Nephron (organoid): ENCODE data around the gene FLT3LG.
A peak's percentile ranks its signal among the peaks of the same experiment; 100 is the strongest.

Source experiments
- H3K27ac Mint-ChIP-seq, 3 experiments: 2 replicates each; pipeline ENCODE4 v1.8.0; 2020; ENCODE audit warnings: mixed read lengths in 3 of 3, mild to moderate bottlenecking in 2 of 3, moderate library complexity in 1 of 3
- H3K27me3 Mint-ChIP-seq: 2 replicates; pipeline ENCODE4 v1.8.0; 2021; ENCODE audit warnings: low read depth, mild to moderate bottlenecking, moderate library complexity, mixed read lengths
- H3K36me3 Mint-ChIP-seq: 2 replicates; pipeline ENCODE4 v1.8.0; 2020; ENCODE audit warnings: low read depth, mixed read lengths
- H3K4me1 Mint-ChIP-seq: 2 replicates; pipeline ENCODE4 v1.8.0; 2020; ENCODE audit warnings: mixed read lengths
- H3K4me3 Mint-ChIP-seq, 3 experiments: 2 replicates each; pipeline ENCODE4 v1.8.0; 2020; ENCODE audit warnings: mild to moderate bottlenecking in 3 of 3, mixed read lengths in 3 of 3, moderate library complexity in 2 of 3
- H3K9me3 Mint-ChIP-seq: 2 replicates; pipeline ENCODE4 v1.8.0; 2020; ENCODE audit warnings: mixed read lengths
- TF ChIP-seq, protein P1 (sequence below), 3 experiments: fragments of 200-600 bp; sonication (generic); IDR thresholded peaks; one replicate each; pipeline ENCODE4 v1.5.0; 2021; ENCODE audit warnings: antibody characterized with exemption in 3 of 3; ENCODE audit not compliant: unreplicated experiment in 3 of 3

Gene FLT3LG

DNA sequence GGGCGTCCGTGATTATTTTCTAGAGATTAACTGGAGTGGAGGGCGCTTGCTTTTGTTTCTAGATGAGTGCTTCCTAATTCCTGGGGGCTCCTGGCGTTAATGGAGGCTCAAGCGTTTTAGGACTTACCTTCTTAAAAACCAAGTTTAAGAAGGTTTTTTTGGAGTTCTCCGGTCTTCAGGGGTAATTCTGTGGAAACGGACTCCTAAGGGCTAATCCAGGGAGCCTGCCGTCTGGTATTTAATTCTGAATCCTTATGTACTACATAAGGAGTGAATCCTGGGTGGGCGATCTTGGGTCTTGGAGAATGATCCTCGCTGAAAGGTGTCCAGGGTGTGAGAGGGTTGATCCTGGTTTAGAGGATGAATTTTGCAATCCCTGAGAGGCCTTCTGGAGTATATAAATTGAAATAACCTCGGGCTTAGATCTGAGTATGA lies 22.6 kb downstream of the FLT3LG start:
- Mint-ChIP-seq H3K27ac (peak overlapping the region; percentile 93 to 98 (median 95)), H3K4me3 (peak overlapping the region; percentile 98 to 99 (median 98)), H3K36me3 (peaks cover 40% of the 10 kb centered on the region), H3K9me3 (no peaks in the 10 kb centered on the region), H3K27me3 (no peaks in the 10 kb centered on the region), H3K4me1 (peaks cover 21% of the 10 kb centered on the region)
- TF ChIP-seq, protein P1, sequence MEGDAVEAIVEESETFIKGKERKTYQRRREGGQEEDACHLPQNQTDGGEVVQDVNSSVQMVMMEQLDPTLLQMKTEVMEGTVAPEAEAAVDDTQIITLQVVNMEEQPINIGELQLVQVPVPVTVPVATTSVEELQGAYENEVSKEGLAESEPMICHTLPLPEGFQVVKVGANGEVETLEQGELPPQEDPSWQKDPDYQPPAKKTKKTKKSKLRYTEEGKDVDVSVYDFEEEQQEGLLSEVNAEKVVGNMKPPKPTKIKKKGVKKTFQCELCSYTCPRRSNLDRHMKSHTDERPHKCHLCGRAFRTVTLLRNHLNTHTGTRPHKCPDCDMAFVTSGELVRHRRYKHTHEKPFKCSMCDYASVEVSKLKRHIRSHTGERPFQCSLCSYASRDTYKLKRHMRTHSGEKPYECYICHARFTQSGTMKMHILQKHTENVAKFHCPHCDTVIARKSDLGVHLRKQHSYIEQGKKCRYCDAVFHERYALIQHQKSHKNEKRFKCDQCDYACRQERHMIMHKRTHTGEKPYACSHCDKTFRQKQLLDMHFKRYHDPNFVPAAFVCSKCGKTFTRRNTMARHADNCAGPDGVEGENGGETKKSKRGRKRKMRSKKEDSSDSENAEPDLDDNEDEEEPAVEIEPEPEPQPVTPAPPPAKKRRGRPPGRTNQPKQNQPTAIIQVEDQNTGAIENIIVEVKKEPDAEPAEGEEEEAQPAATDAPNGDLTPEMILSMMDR (IDR thresholded peaks at IDR 0.05; ENCODE audit: unreplicated experiment in 3 of 3), result no peak

- Mint-ChIP-seq H3K27ac (peak overlapping the region; percentile 93 to 98 (median 95)), H3K4me3 (peak overlapping the region; percentile 98 to 99 (median 98)), H3K36me3 (peaks cover 34% of the 10 kb centered on the region), H3K4me1 (peaks cover 21% of the 10 kb centered on the region), H3K27me3 (no peaks in the 10 kb centered on the region), H3K9me3 (no peaks in the 10 kb centered on the region)
- TF ChIP-seq, protein P1 (IDR thresholded peaks at IDR 0.05; ENCODE audit: unreplicated experiment in 3 of 3), result no peak
Measured at GRCh38 chr19:49497047-49497788, 23.2 kb downstream of the FLT3LG start.

- peak overlapping the region in 1 of 3 experiments; percentile 95 for H3K27ac Mint-ChIP-seq
- TF ChIP-seq, protein P1 (IDR thresholded peaks at IDR 0.05; ENCODE audit: unreplicated experiment in 3 of 3), result no peak
- H3K36me3 Mint-ChIP-seq, result peaks cover 28% of the 10 kb centered on the region
- peak overlapping the region; percentile 98 to 99 (median 98) for H3K4me3 Mint-ChIP-seq
- no peaks in the 10 kb centered on the region for H3K27me3 Mint-ChIP-seq
- H3K9me3 Mint-ChIP-seq, result no peaks in the 10 kb centered on the region
- H3K4me1 Mint-ChIP-seq, result peaks cover 21% of the 10 kb centered on the region
Measured at GRCh38 chr19:49497789-49498103, 23.7 kb downstream of the FLT3LG start.

- Mint-ChIP-seq H3K9me3 (no peaks in the 10 kb centered on the region), H3K27ac (peak overlapping the region in 2 of 3 experiments; percentile 34 to 54), H3K36me3 (peaks cover 24% of the 10 kb centered on the region), H3K4me1 (peaks cover 28% of the 10 kb centered on the region), H3K4me3 (peak overlapping the region; percentile 14 to 99 (median 98)), H3K27me3 (no peaks in the 10 kb centered on the region)
- TF ChIP-seq, protein P1 (IDR thresholded peaks at IDR 0.05; ENCODE audit: unreplicated experiment in 3 of 3), result no peak
Measured at GRCh38 chr19:49498475-49498874, 24.5 kb downstream of the FLT3LG start.

DNA sequence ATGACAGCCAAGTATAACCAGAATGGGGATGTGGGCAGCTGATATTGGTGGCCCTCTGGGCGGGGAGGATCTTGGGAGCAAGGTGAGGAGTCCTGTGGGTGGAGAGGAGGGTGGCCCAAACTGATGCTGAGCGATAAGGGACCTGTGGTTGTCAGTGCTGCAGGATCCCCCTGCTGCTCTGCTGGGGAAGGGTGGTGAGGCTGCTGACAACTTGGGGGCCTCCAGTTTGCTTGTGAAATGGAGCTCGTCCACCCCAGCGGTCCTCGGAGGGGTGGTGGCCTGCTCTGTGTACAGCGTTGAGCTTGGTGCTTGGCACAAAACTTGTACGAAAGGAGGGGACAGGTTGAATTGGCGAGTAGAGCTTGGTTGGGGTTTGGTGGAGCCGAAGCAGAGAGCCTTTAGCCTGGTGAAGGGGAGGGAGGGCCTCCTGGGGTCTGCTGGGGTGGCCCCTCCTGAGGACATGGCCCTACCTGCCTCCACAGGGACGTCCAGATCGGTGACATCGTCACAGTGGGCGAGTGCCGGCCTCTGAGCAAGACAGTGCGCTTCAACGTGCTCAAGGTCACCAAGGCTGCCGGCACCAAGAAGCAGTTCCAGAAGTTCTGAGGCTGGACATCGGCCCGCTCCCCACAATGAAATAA lies 25.1 kb downstream of the FLT3LG start:
- peak overlapping the region; percentile 44 to 99 (median 67) for H3K4me3 Mint-ChIP-seq
- no peaks in the 10 kb centered on the region for H3K9me3 Mint-ChIP-seq
- peaks cover 29% of the 10 kb centered on the region for H3K4me1 Mint-ChIP-seq
- H3K27me3 Mint-ChIP-seq, result no peaks in the 10 kb centered on the region
- peaks cover 24% of the 10 kb centered on the region for H3K36me3 Mint-ChIP-seq
- TF ChIP-seq, protein P1 (IDR thresholded peaks at IDR 0.05; ENCODE audit: unreplicated experiment in 3 of 3), result no peak
- peak overlapping the region in 2 of 3 experiments; percentile 34 to 54 for H3K27ac Mint-ChIP-seq
